IPS-18a (cell line): Measurements from ENCODE around the gene CYB561D1.
A peak's percentile ranks its signal among the peaks of the same experiment; 100 is the strongest.

Experiments
- H3K27ac ChIP-seq: one replicate; pipeline ENCODE4 v1.5.1; 2013; ENCODE audit warnings: low read length
- H3K27me3 ChIP-seq: one replicate; pipeline ENCODE4 v1.6.1; 2013; ENCODE audit warnings: mild to moderate bottlenecking, low read length; ENCODE audit not compliant: control insufficient read depth, insufficient read depth
- H3K36me3 ChIP-seq: one replicate; pipeline ENCODE4 v1.6.1; 2013; ENCODE audit warnings: low read depth, low read length; ENCODE audit not compliant: control insufficient read depth
- H3K4me1 ChIP-seq: one replicate; pipeline ENCODE4 v1.6.1; 2013; ENCODE audit warnings: low read depth, low read length; ENCODE audit not compliant: control insufficient read depth
- H3K4me3 ChIP-seq: one replicate; pipeline ENCODE4 v1.5.1; 2013; ENCODE audit warnings: low read length
- H3K9ac ChIP-seq: one replicate; pipeline ENCODE4 v1.6.1; 2013; ENCODE audit warnings: mild to moderate bottlenecking, low read length, moderate library complexity
- H3K9me3 ChIP-seq: one replicate; pipeline ENCODE4 v1.6.1; 2013; ENCODE audit warnings: low read depth, low read length; ENCODE audit not compliant: control insufficient read depth

Gene CYB561D1

GRCh38 chr1:109548321-109549267 is 54.7 kb downstream of the CYB561D1 start, which contains the start of gene GNAI3:
Gene GNAI3, plus strand, starts transcription at chr1:109548615. Its CDS starts 106 bp downstream, at chr1:109548721.
- H3K9me3 ChIP-seq, result no peaks in the 10 kb centered on the region
- H3K36me3 ChIP-seq, result no peaks in the 10 kb centered on the region
- H3K27ac ChIP-seq, result peak within 1 kb of the TSS; percentile 9
- H3K9ac ChIP-seq, result peak within 1 kb of the TSS; percentile 78
- H3K4me3 ChIP-seq, result peak within 1 kb of the TSS; percentile 81
- H3K4me1 ChIP-seq, result peaks cover 17% of the 10 kb centered on the region
- H3K27me3 ChIP-seq, result no peaks in the 10 kb centered on the region
